ENCODE data around the gene PCCA.
"Not testable (repeated sequence)": the region's sequence is repeated elsewhere in the genome, so short reads cannot be mapped to it uniquely, and the experiment has no call there.

PCCA gene

DNA sequence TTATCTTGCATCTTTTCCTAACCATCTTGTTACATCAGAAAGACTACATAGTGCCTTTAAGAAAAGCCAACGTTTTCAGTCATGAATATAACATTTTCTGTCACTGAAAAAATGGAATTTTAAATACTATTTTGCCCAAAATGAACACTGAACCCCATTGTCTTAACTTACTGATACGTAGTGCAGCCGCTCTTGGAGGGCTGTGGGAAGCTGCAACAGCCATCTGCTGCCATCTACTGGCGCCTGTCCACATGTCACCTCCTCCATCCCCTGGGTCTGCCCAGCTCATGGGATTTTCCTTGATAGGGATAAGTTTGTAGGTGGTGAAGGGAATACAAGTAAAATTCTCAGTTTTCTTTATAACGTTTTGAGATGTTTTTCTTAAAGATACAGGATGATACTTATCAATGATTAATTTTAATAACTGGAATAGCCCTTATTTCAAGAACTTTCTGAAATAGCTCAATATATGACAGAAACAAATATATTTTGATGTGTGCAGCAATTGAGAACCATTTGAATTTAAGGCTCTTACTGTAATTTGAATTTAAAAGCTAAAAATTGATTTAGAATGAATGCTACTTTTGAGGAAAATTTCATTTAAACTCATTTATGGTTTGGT lies 426.0 kb downstream of the PCCA start:
- FAIRE-seq = peak; percentile 98

DNA sequence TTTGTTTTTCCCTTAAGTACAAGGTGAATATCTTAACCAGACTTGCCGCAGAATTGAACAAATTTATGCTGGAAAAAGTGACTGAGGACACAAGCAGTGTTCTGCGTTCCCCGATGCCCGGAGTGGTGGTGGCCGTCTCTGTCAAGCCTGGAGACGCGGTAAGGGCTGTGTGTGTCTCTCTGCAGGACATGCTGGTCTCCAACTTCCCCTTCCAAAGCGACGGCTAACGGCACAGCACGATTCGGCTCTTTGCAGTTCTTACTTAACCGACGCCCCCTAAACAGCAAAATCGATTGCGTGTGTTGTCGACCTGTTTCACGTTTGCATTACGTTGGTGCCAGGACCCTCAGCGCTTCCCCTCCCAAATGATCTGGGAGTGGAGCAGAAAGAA lies 426.5 kb downstream of the PCCA start:
- no peak for FAIRE-seq

DNA sequence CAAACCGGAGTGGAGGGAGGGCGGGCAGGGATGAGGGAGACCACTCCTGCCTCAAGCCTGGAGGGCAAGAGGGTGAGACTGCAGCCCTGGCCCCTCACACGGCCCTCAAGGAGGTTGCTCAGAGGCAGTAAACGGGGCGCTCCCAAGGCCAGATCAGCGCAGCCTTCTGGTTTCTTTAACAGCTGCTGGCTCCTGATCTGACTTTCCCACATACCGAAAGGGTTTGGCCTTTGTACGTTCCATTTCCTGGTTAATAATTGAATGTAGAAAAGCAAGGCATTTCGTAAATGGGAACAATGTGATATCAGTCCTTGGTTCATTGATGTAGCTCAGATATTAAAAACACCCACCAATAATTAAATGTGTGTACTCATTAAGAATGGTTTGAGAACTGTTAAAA lies 428.2 kb downstream of the PCCA start:
- FAIRE-seq = no peak

DNA sequence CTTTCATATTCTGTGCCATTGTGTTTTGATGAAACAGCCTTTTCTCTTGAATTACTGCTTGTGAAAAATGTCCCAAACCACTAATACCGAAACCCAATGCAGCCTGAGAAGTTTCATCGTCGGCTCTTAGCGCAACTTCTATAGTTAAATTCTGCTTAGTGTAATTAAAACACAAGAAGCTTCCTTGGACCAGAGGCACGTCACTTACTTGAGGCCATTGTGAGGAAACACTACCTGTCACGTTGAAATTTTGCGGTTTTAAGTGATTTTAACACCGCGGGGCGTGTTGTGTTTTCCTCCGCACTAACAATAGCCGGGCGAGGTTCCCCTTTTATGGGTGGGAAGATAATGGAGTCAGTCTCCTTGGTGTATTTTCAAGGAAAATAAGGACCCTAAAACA lies 428.8 kb downstream of the PCCA start:
- no peak for FAIRE-seq

DNA sequence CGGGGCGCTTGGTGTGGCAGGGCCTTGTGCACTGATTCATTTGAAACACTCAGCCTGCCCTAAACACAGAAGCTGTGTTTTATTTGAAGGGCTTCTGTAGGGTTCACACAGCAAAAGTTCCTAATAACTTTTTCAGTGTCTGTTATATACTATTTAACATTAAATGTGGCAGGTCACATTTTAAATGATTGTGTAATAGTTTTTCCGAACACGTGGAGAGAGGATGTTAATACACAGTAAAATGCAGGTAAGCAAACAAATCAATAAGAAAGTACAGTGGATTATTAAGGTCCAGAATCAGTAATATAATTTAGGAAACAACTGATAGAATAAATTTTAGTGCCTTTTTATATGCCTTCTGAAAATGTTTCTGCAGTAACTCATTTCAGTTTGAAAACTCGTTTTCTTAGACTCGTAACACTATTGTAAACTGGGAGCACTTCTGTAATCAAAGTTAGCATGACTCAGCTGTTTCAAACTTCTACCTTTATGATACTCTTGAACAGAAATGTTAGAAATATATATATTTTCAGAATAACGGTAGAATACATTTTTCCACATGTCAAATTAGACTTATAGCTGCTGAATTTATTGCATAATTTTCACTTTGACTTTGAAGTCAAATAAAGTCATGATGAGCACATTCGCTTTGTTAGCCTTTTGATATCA lies 429.6 kb downstream of the PCCA start:
- FAIRE-seq = no peak

DNA sequence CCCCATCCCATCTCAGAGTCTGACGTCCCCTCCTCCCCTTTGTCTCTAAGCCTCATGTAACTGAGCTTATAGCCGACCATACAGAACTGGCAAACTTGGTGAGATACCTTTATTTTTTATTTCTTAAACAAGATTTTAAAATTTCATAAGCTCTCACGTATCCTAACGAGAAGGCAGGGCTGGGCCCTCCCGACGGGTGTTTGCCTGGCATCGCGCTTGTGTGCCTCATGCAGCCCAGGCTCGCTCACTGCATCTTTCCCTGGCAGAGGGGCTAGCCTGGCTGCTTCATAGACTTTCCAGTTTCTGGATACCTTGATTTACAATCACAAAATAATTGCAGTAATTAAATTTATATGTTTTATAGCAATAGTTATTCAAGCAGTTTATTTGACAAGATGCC lies 430.7 kb downstream of the PCCA start:
- FAIRE-seq = no peak

DNA sequence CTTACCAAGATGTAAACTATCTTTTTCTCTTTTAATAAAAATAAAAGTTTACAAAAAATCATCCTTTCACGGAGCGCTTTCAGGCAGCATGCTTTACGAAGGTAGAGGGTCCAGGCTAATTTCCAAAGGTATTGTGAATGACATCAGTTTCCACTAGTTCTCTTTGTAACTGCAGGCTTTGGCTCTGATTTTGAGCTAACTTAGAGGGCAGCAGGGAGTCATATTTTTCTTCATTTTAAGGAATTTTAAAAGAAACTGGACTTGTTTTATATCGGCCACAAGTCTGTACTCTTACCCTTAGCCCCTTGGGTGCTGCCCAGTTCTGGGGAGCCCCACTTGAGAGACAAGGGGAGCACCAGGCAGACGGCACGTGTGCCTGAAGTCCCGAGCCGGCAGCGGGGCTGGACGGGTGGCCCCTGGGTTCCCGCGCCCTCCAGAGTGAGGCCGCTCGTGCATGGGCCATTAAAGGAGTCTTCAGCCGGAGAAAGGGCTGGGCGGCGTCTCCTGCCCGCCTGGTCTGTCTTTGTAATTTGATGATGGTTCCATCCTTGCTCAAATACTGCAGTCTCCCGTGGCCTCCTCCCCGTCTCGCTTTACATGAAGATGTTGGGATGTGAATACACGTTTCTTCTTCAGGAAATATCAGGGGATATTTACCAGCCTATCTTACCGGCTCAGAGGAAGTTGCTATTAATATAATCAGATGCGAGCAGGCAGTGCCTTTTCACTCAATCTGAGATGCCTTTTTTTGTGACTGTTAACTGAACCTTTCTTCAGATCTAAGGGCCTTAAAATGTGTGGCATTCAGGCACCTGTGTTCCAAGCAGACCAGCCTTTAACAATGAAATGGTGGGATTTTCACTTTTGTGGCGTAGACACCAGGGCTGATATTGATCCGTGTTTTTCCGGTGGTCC lies 432.3 kb downstream of the PCCA start:
- no peak for FAIRE-seq

DNA sequence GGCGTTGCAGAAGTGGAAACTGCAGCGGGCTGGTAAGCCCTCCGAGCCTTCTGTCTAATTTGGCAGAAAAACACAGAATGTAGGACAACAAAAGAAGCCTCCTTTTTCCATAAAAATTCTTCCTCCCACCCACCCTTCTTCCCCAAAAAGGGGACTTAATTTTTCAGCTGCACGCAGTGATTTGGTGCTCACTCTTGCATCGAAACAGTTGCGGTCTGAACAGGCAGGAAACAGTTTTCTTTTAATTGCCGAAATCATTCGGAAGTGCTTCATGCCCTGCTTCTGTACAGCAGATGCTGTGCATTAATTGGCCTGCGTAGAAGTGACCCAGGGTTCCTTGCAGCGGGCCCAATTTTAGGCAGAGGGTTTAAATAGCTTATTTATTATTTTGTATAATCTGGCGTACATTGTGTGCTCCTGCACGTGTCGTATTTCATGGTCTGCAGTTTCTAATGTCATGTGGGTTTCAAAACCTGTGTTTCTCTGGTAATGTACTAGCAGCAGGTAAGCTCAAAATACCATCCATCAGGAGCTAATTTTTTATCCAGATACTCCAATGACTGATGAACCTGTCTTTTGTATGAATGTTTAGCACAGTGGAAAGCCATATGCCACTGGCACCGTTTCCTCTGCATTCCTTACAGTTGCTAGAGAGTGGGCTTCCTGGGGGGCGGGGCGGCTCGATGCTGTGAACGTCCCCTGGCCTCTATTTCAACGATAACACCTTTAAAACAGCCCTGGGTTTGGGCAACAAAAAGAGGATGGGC lies 433.1 kb downstream of the PCCA start:
- no peak for FAIRE-seq

DNA sequence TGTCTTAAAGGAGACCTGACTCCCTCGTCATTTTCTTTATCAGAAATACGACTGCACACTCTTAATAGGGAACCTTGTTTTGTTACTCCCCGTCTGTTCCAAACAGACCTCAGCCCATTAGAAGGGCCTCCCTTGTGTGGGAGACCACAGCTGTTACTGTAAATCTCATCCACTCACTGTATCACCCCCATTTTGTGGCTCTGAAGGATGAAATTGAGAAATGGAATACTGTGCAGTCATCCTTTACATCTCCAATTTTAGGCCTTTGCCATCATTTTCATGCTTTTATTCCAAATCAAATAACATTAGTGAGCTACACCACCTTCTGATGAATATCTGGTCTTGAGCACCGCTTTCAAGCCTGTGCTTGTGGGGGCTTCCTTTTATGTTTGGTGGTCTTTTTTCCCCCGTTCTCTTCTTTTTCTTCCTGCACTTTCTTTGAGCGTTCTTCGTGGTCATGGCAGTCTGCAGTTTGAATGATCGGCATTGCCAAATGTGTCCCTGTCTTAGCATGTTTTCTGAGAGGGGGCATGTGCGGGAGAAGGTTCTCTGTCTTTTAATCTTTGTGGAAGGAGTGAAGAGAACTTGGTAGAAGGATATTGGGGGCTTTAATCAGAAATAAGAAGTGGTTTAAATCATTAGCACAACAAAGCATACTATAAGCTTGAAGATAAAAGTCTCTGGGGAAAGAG lies 433.9 kb downstream of the PCCA start:
- FAIRE-seq = no peak

DNA sequence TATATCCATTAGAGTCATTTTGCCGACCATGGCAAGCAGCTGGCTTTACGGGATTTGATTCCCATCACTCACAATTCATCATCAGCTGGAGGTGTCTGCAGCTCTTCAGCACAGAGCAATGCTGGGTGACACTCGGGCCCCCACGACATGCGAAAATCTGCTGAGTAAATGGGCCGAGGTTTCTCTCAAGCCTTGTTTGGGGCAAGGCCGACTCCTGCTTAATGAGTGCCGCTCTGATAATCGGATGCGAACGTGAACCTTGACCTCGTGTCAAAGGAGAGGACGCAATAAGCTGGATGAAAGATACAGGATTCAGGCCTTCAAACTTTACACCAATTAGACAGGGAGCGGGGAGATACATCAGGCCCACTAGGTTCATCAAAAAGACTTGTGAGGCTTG lies 434.5 kb downstream of the PCCA start:
- no peak for FAIRE-seq

DNA sequence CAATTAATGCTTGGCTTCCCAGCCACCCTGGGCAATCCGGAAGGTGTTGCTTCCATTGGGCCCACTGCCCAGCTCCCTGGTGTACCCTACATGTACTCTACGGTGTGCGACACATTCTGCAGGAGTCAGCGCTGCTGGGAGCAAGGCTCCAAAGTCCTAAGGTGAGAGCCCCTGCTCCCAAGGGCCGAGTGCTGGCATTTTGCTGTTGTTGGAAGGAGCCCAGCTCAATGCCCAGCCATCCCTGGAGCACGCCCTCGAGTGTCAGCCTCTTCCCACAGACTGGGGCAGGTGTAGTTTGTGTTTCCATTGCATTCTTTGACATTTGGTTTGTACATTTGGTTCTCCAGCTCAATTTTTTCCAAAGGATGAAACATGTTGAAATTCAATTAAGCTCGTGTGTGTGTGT lies 435.1 kb downstream of the PCCA start:
- no peak for FAIRE-seq

DNA sequence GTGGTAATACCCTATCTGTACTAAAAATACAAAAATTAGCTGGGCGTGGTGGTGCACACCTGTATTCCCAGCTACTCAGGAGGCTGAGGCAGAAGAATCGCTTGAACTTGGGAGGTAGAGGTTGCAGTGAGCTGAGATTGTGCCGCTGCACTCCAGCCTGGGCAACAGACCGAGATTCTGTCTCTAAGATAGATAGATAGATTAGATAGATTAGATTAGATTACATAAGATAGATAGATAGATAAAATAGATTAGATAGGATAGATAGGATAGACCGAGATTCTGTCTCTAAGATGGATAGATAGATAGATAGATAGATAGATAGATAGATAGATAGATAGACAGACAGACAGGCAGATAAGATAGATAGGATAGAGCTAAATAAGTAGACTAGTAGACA lies 435.8 kb downstream of the PCCA start:
- not testable (repeated sequence) for FAIRE-seq

DNA sequence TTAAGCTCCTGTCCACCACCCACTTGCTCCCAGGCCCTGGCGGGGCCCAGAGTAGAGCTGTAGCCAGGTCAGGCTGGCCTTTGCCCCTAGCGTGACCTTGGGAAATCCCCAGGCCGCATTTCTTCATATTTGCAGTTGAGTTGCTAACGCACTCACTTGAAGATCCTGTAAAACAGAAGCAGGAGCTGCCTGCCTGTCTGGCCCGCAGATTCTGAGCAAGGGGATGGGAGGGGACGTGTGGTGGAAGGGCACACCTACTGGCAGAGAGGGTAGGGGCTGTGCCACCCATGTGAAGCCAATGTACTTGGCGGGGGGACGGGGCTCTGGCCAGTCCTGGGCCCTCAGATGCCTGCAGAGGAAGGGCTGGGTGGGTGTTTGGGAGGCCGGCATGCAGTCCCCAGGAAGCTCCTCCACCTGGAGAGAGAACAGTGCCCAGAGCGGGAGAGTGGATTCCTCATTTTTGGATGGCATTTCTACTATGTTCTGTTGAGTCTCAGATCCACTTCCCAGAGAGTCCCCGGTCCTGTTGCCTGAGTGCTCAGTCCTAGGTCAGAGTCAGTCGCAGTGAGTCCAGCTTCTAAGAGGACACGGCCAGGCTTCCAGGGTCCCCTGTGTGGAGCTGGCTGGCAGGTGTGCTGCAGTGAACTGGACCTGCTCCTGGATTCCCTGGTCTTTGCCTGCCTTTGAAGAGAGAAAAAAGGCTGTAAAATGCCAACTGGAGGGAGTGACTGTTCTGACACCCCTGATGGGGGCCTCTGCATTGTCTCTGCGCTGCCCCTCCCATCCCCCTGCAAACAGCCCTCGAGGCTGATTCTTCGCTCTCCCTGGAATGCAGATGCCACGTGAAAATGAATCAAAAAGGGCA lies 436.8 kb downstream of the PCCA start:
- FAIRE-seq = no peak

DNA sequence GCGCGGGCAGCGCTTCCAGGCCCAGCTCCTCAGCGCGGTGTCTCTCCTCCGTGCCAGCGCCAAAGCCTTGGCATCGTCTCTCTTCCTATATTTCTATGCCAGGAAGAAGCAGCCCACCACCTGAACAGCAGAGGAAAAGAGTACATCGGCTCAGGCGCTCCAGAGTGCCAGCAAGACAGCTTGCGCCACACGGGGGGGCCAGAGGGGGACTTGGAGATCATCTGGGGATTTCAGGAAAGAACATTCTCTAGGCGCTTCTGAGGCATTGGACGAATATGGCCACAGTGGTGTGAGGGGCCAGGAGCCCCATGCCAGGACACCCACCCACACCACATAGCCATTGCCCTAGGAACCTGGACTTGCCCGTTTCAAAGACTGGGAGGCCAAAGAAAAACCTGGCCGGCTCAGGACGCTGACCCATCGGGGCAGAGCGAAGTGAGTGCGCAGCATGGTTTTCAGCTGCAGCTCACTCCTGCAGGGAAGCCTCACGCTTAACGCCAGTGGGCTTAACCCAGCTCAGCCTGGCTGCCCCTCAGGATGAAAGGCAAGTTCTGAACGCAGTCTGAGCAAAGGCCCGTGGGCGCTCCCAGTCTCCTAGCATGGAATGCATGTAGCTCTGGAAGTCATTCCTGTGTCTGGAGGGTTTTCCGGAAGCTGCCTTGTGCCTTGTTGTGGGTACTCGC lies 437.6 kb downstream of the PCCA start:
- FAIRE-seq = no peak

DNA sequence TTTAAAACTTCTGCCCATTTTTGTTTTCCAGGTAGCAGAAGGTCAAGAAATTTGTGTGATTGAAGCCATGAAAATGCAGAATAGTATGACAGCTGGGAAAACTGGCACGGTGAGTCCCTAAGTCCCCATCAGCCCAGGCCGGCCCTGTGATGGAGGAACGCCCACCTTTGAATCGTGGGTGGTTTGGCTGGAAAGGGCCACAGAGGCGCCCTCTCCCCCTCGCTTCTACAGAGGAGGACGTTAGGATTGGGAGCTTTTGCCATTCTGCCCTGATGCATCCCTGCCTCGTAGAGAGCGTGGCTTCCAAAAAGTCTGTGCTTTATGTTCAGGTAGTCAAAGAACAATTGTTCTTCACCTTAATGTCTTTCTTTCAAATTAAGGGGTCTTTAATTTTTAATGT lies 438.8 kb downstream of the PCCA start:
- no peak for FAIRE-seq

DNA sequence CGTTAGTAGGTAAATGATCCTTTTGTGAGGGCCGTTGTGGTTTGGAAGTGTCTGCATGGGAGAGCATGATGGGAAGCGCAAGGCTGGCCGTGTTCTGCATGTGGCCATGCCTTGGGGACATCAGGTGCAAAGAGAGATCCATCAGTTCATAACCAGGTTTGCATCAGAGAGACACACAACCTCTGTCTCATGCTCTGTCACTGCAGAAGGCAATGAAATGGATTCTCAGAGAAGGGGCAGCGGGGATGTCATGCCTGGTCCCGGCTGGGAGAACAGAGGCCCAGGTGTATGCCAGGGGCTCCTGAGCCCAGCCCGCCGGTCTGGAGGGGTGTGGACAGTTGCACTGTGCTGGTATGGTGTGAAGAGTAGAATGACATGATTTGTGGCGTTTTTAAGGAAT lies 439.5 kb downstream of the PCCA start:
- no peak for FAIRE-seq

DNA sequence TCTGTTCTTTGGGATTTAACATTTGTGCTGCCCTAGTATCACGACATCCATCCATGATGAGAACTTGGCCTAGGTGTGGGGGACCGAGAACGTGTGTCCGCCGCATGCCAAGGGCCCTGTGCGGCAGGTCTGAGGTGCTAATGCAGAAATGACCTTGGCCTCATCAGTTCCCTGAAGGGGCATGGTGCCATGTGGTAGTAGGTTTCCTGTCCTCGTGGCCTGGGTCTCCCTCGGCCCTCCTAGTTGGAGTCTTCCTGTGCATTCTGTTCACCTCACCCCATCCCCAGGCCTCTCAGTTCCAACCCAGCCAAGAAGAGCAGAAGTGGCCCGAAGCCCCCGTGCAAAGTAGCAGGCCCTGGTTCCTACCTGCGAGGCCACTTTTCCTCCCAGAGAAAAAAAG lies 439.9 kb downstream of the PCCA start:
- no peak for FAIRE-seq

DNA sequence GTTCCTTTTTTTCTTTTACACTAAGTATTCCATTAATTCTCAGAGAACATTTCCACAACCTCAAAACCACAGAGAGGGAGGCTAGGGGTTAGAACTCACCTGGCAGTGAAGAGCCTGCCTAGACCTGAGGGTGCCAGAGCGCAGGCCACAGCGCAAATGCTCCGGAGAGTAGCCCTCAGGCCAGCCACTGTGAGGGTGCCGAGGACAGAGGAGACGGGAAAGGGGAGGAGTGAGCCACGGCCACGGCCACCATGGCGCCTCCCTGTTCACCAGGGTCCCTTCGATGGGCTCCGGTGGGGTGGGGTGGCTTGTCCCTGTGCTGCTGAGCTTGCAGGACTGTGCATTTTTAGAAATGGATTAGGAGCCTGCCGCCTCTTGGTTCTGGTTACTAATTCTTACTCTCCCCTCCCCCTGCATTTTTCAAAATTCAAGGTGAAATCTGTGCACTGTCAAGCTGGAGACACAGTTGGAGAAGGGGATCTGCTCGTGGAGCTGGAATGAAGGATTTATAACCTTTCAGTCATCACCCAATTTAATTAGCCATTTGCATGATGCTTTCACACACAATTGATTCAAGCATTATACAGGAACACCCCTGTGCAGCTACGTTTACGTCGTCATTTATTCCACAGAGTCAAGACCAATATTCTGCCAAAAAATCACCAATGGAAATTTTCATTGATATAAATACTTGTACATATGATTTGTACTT lies 440.9 kb downstream of the PCCA start:
- FAIRE-seq = no peak

DNA sequence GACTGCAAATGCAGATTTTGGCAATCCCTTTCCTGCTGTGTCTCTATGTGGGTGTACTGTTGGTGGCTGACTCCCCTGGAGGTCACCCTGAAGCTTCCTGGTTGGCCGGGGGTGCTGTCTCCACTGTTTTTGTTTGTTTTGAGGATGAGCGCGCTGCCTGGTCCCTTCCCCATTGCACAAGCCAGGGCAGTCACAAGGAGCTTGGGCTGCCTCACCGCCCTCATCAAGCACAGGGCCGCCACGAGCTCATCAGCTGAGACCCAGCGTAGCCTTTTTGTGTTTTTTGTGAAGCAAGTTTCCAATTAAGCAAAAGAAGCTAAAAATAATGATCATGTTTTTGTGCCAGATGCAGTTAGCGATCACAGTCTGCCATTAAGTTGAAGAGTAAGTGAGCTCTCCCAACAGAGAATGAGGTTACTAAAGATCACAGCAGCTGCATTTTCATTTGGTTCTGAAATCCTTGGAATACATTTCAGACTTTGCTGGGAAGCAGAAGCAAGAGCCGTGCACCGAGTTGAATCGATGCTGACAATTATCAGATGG lies 441.8 kb downstream of the PCCA start:
- FAIRE-seq = no peak
